ENCODE data around the gene HBS1L. TPM values are rescaled to one million over a fixed set of nuclear protein-coding genes. Genes with fewer than 3 reads are reported as not detected.

Gene HBS1L
- total RNA-seq, 2 experiments from 2014 or later = 82.9 to 93.1 TPM

- Histone ChIP-seq H4K20me1 (ENCODE audit: insufficient read depth, low read length) (no peaks in the 10 kb centered on the region), H2AFZ (ENCODE audit: low read length) (no peak overlapping the region), H3K79me2 (ENCODE audit: insufficient read depth, low read depth, low read length) (peaks cover 24% of the 10 kb centered on the region), H3K9me3 (ENCODE audit: low read length) (no peaks in the 10 kb centered on the region), H3K9me2 (ENCODE audit: insufficient read depth, low read length) (no peaks in the 10 kb centered on the region), H3K4me2 (ENCODE audit: low read length) (no peak overlapping the region), H3K4me1 (ENCODE audit: insufficient read depth, low read length, poor library complexity, severe bottlenecking) (no peaks in the 10 kb centered on the region), H3K36me3 (ENCODE audit: insufficient read depth, low read length) (peaks cover 82% of the 10 kb centered on the region), H3K4me3 (ENCODE audit: low read depth, low read length, poor library complexity, severe bottlenecking) (no peak overlapping the region), H3K27ac (ENCODE audit: low read depth, low read length, poor library complexity, severe bottlenecking) (no peak overlapping the region)
- no peak for DNase-seq (ENCODE audit: low spot score)
- POLR2A ChIA-PET = interaction anchor here (1.2 to 1.7 kb wide), 3 partner anchors 13 to 79 kb away, joined by 3 to 4 read pairs (median 4); no protein-coding TSS in a partner anchor
- BruUV-seq (replicated peaks) = TSS peak; percentile 14
- TF ChIP-seq EZH2phosphoT487 (IDR thresholded peaks at IDR 0.05; ENCODE audit: borderline replicate concordance, low read depth, low read length) (no peak), CTCF (conservative IDR thresholded peaks at IDR 0.05; ENCODE audit: low read length) (no peak)
- CTCF ChIA-PET (ENCODE audit: unreplicated experiment) = no interaction called here
- intact Hi-C loops (cut with micrococcal nuclease; ENCODE audit: unreplicated experiment) = no loop called here
These were observed 17.7 kb downstream of the HBS1L start for GRCh38 chr6:135036731-135037420.

GRCh38 chr6:135033238-135033637 is 21.4 kb downstream of the HBS1L start:
- H3K4me1 ChIP-seq (ENCODE audit: insufficient read depth, low read length, poor library complexity, severe bottlenecking) = no peaks in the 10 kb centered on the region
- peaks cover 6% of the 10 kb centered on the region for H3K79me2 ChIP-seq (ENCODE audit: insufficient read depth, low read depth, low read length)
- no peaks in the 10 kb centered on the region for H3K9me2 ChIP-seq (ENCODE audit: insufficient read depth, low read length)
- H2AFZ ChIP-seq (ENCODE audit: low read length) = no peak overlapping the region
- BruUV-seq (replicated peaks) = no TSS peak
- H4K20me1 ChIP-seq (ENCODE audit: insufficient read depth, low read length) = no peaks in the 10 kb centered on the region
- no peak for DNase-seq (ENCODE audit: low spot score)
- H3K4me3 ChIP-seq (ENCODE audit: low read depth, low read length, poor library complexity, severe bottlenecking) = no peak overlapping the region
- TF ChIP-seq CTCF (conservative IDR thresholded peaks at IDR 0.05; ENCODE audit: low read length) = no peak
- TF ChIP-seq EZH2phosphoT487 (IDR thresholded peaks at IDR 0.05; ENCODE audit: borderline replicate concordance, low read depth, low read length) = no peak
- no peak overlapping the region for H3K27ac ChIP-seq (ENCODE audit: low read depth, low read length, poor library complexity, severe bottlenecking)
- H3K36me3 ChIP-seq (ENCODE audit: insufficient read depth, low read length) = peaks cover 86% of the 10 kb centered on the region
- no peak overlapping the region for H3K4me2 ChIP-seq (ENCODE audit: low read length)
- H3K9me3 ChIP-seq (ENCODE audit: low read length) = no peaks in the 10 kb centered on the region
- intact Hi-C loops (cut with micrococcal nuclease; ENCODE audit: unreplicated experiment) = no loop called here
- CTCF ChIA-PET (ENCODE audit: unreplicated experiment) = no interaction called here
- POLR2A ChIA-PET = interaction anchor here (0.6 to 2.4 kb wide), 2 partner anchors 21 to 119 kb away, joined by 3 to 10 read pairs; partner anchors contain the start of gene HBS1L

GRCh38 chr6:135030532-135031178 is 24.0 kb downstream of the HBS1L start:
- H3K79me2 ChIP-seq (ENCODE audit: insufficient read depth, low read depth, low read length) = peaks cover 27% of the 10 kb centered on the region
- H3K27ac ChIP-seq (ENCODE audit: low read depth, low read length, poor library complexity, severe bottlenecking) = no peak overlapping the region
- peaks cover 76% of the 10 kb centered on the region for H3K36me3 ChIP-seq (ENCODE audit: insufficient read depth, low read length)
- 0 out of 2 replicates have a peak, but pooled peaks cover 1% of the 10 kb centered on the region for H4K20me1 ChIP-seq (ENCODE audit: insufficient read depth, low read length)
- ChIA-PET POLR2A (interaction anchor here (0.6 kb wide), 1 partner anchor 594 kb away, joined by 3 read pairs; no protein-coding TSS in a partner anchor), CTCF (ENCODE audit: unreplicated experiment) (no interaction called here)
- DNase-seq (ENCODE audit: low spot score) = no peak
- H3K4me3 ChIP-seq (ENCODE audit: low read depth, low read length, poor library complexity, severe bottlenecking) = no peak overlapping the region
- intact Hi-C loops (cut with micrococcal nuclease; ENCODE audit: unreplicated experiment) = no loop called here
- no peaks in the 10 kb centered on the region for H3K4me1 ChIP-seq (ENCODE audit: insufficient read depth, low read length, poor library complexity, severe bottlenecking)
- H3K4me2 ChIP-seq (ENCODE audit: low read length) = no peak overlapping the region
- BruUV-seq (replicated peaks) = no TSS peak
- no peaks in the 10 kb centered on the region for H3K9me3 ChIP-seq (ENCODE audit: low read length)
- no peak for TF ChIP-seq EZH2phosphoT487 (IDR thresholded peaks at IDR 0.05; ENCODE audit: borderline replicate concordance, low read depth, low read length)
- no peak for TF ChIP-seq CTCF (conservative IDR thresholded peaks at IDR 0.05; ENCODE audit: low read length)
- H3K9me2 ChIP-seq (ENCODE audit: insufficient read depth, low read length) = no peaks in the 10 kb centered on the region
- no peak overlapping the region for H2AFZ ChIP-seq (ENCODE audit: low read length)
